Measurements from ENCODE around the gene UPB1. TPM values are rescaled to one million over a fixed set of nuclear protein-coding genes. Genes with fewer than 3 reads are reported as not detected.
"Not testable (repeated sequence)": the region's sequence is repeated elsewhere in the genome, so short reads cannot be mapped to it uniquely, and the experiment has no call there.

Gene UPB1
- total RNA-seq, 1 experiment from 2014 or later: not detected

GRCh38 chr22:24473284-24473683 lies 21.8 kb upstream of the UPB1 start:
- DNase-seq (ENCODE audit: low read depth): no peak
- in situ Hi-C loops (cut with HindIII; ENCODE audit: low pct_unique_long_range_greater_than_20kb, low sequenced_read_pairs): no loop called here

- in situ Hi-C loops (cut with HindIII; ENCODE audit: low pct_unique_long_range_greater_than_20kb, low sequenced_read_pairs): no loop called here
- peak; percentile 84 for DNase-seq (ENCODE audit: low read depth)
Measured at GRCh38 chr22:24474221-24474620, 20.9 kb upstream of the UPB1 start.

GRCh38 chr22:24474649-24475255 lies 20.4 kb upstream of the UPB1 start:
- in situ Hi-C loops (cut with HindIII; ENCODE audit: low pct_unique_long_range_greater_than_20kb, low sequenced_read_pairs): no loop called here

GRCh38 chr22:24481641-24482040 lies 13.5 kb upstream of the UPB1 start:
- in situ Hi-C loops (cut with HindIII; ENCODE audit: low pct_unique_long_range_greater_than_20kb, low sequenced_read_pairs): no loop called here
- no peak for DNase-seq (ENCODE audit: low read depth)

More at GRCh38 chr22:24474649-24475255, 20.4 kb upstream of the UPB1 start:
- no peak for DNase-seq (ENCODE audit: low read depth)

- in situ Hi-C loops (cut with HindIII; ENCODE audit: low pct_unique_long_range_greater_than_20kb, low sequenced_read_pairs): no loop called here
- DNase-seq (ENCODE audit: low read depth): peak; percentile 61
Measured at GRCh38 chr22:24482575-24482974, 12.6 kb upstream of the UPB1 start.

GRCh38 chr22:24482998-24483397 lies 12.1 kb upstream of the UPB1 start:
- no peak for DNase-seq (ENCODE audit: low read depth)
- in situ Hi-C loops (cut with HindIII; ENCODE audit: low pct_unique_long_range_greater_than_20kb, low sequenced_read_pairs): no loop called here

GRCh38 chr22:24483976-24484545 lies 11.1 kb upstream of the UPB1 start:
- in situ Hi-C loops (cut with HindIII; ENCODE audit: low pct_unique_long_range_greater_than_20kb, low sequenced_read_pairs): no loop called here
- no peak for DNase-seq (ENCODE audit: low read depth)

GRCh38 chr22:24485170-24485569 lies 10.0 kb upstream of the UPB1 start:
- no peak for DNase-seq (ENCODE audit: low read depth)
- in situ Hi-C loops (cut with HindIII; ENCODE audit: low pct_unique_long_range_greater_than_20kb, low sequenced_read_pairs): no loop called here

- DNase-seq (ENCODE audit: low read depth): no peak
- in situ Hi-C loops (cut with HindIII; ENCODE audit: low pct_unique_long_range_greater_than_20kb, low sequenced_read_pairs): no loop called here
Measured at GRCh38 chr22:24485608-24486007, 9.5 kb upstream of the UPB1 start.

- in situ Hi-C loops (cut with HindIII; ENCODE audit: low pct_unique_long_range_greater_than_20kb, low sequenced_read_pairs): no loop called here
- DNase-seq (ENCODE audit: low read depth): peak; percentile 70
Measured at GRCh38 chr22:24486501-24486921, 8.6 kb upstream of the UPB1 start.

- DNase-seq (ENCODE audit: low read depth): no peak
- in situ Hi-C loops (cut with HindIII; ENCODE audit: low pct_unique_long_range_greater_than_20kb, low sequenced_read_pairs): no loop called here
Measured at GRCh38 chr22:24489011-24489410, 6.1 kb upstream of the UPB1 start.

GRCh38 chr22:24489434-24489833 lies 5.7 kb upstream of the UPB1 start:
- DNase-seq (ENCODE audit: low read depth); in situ Hi-C loops (cut with HindIII; ENCODE audit: low pct_unique_long_range_greater_than_20kb, low sequenced_read_pairs): not testable (repeated sequence)

- in situ Hi-C loops (cut with HindIII; ENCODE audit: low pct_unique_long_range_greater_than_20kb, low sequenced_read_pairs): no loop called here
- no peak for DNase-seq (ENCODE audit: low read depth)
Measured at GRCh38 chr22:24492391-24492790, 2.7 kb upstream of the UPB1 start.

- in situ Hi-C loops (cut with HindIII; ENCODE audit: low pct_unique_long_range_greater_than_20kb, low sequenced_read_pairs): no loop called here
- no peak for DNase-seq (ENCODE audit: low read depth)
Measured at GRCh38 chr22:24494167-24494527, 985 bp upstream of the UPB1 start.

- in situ Hi-C loops (cut with HindIII; ENCODE audit: low pct_unique_long_range_greater_than_20kb, low sequenced_read_pairs): no loop called here
- no peak for DNase-seq (ENCODE audit: low read depth)
Measured at GRCh38 chr22:24495365-24495675, 188 bp downstream of the UPB1 start.

- in situ Hi-C loops (cut with HindIII; ENCODE audit: low pct_unique_long_range_greater_than_20kb, low sequenced_read_pairs): no loop called here
- no peak for DNase-seq (ENCODE audit: low read depth)
Measured at GRCh38 chr22:24496234-24496633, 1.1 kb downstream of the UPB1 start.

GRCh38 chr22:24496661-24497060 lies 1.5 kb downstream of the UPB1 start:
- in situ Hi-C loops (cut with HindIII; ENCODE audit: low pct_unique_long_range_greater_than_20kb, low sequenced_read_pairs): no loop called here
- DNase-seq (ENCODE audit: low read depth): no peak

- in situ Hi-C loops (cut with HindIII; ENCODE audit: low pct_unique_long_range_greater_than_20kb, low sequenced_read_pairs): no loop called here
Measured at GRCh38 chr22:24497841-24498258, 2.7 kb downstream of the UPB1 start.

GRCh38 chr22:24498824-24499223 lies 3.7 kb downstream of the UPB1 start:
- in situ Hi-C loops (cut with HindIII; ENCODE audit: low pct_unique_long_range_greater_than_20kb, low sequenced_read_pairs): no loop called here
- no peak for DNase-seq (ENCODE audit: low read depth)

More at GRCh38 chr22:24497841-24498258, 2.7 kb downstream of the UPB1 start:
- no peak for DNase-seq (ENCODE audit: low read depth)

- in situ Hi-C loops (cut with HindIII; ENCODE audit: low pct_unique_long_range_greater_than_20kb, low sequenced_read_pairs): no loop called here
- no peak for DNase-seq (ENCODE audit: low read depth)
Measured at GRCh38 chr22:24499706-24500276, 4.7 kb downstream of the UPB1 start.
